Activated CD4-positive, alpha-beta T cell treated with anti-CD3 and anti-CD28 coated beads for 24 hours (primary cell): Measurements from ENCODE around the gene RNF103.
"Not testable (repeated sequence)": the region's sequence is repeated elsewhere in the genome, so short reads cannot be mapped to it uniquely, and the experiment has no call there.

ENCODE experiments used
- DNase-seq, 2 donors: peaks; one replicate each; pipeline ENCODE4 v3.0.0-alpha.2; 2020; ENCODE audit warnings: low read depth in 2 of 2

Gene RNF103

GRCh38 chr2:86625096-86625495, 1.4 kb upstream of the RNF103 start:
- no peak for DNase-seq

GRCh38 chr2:86624267-86624547, 542 bp upstream of the RNF103 start:
- no peak for DNase-seq

GRCh38 chr2:86623043-86623493, 597 bp downstream of the RNF103 start:
- peak in 1 of 2 donors; percentile 22 for DNase-seq

- no peak for DNase-seq
These were observed 1.1 kb downstream of the RNF103 start for GRCh38 chr2:86622519-86623042.

GRCh38 chr2:86621280-86621943, 2.3 kb downstream of the RNF103 start:
- no peak for DNase-seq

- DNase-seq: no peak
These were observed 5.9 kb downstream of the RNF103 start for GRCh38 chr2:86617738-86618137.

- no peak for DNase-seq
These were observed 6.5 kb downstream of the RNF103 start for GRCh38 chr2:86617153-86617552.

GRCh38 chr2:86616502-86616901, 7.2 kb downstream of the RNF103 start:
- DNase-seq: no peak

GRCh38 chr2:86615596-86615995, 8.1 kb downstream of the RNF103 start:
- DNase-seq: no peak

- no peak for DNase-seq
These were observed 10.2 kb downstream of the RNF103 start for GRCh38 chr2:86613515-86613914.

- DNase-seq: no peak
These were observed 12.8 kb downstream of the RNF103 start for GRCh38 chr2:86610871-86611270.

GRCh38 chr2:86608832-86609410, 14.7 kb downstream of the RNF103 start:
- DNase-seq: no peak

GRCh38 chr2:86603905-86604304, 19.8 kb downstream of the RNF103 start:
- no peak for DNase-seq

- DNase-seq: no peak
These were observed 24.7 kb downstream of the RNF103 start for GRCh38 chr2:86598966-86599365.

- no peak for DNase-seq
These were observed 27.5 kb downstream of the RNF103 start for GRCh38 chr2:86596118-86596517.

GRCh38 chr2:86593266-86593665, 30.4 kb downstream of the RNF103 start:
- DNase-seq: no peak

GRCh38 chr2:86592547-86593230, 31.0 kb downstream of the RNF103 start:
- DNase-seq: no peak

- DNase-seq: not testable (repeated sequence)
These were observed 34.0 kb downstream of the RNF103 start for GRCh38 chr2:86589701-86590100.

- DNase-seq: no peak
These were observed 39.3 kb downstream of the RNF103 start for GRCh38 chr2:86584151-86584913.

- DNase-seq: no peak
These were observed 43.1 kb downstream of the RNF103 start for GRCh38 chr2:86580560-86580959.

- DNase-seq: no peak
These were observed 45.7 kb downstream of the RNF103 start for GRCh38 chr2:86577817-86578456.

GRCh38 chr2:86570059-86570458, 53.6 kb downstream of the RNF103 start:
- DNase-seq: no peak
